HL-60 (cell line): ENCODE data around the gene EDA.

Experiments used
- DNase-seq, 2 experiments: peaks; one replicate each; pipeline ENCODE4 v3.0.0-alpha.2; 2010 to 2020; ENCODE audit warnings: low read depth in 1 of 2, low spot score in 1 of 2
- H3K27ac ChIP-seq: fragments of 250-450 bp; sonication (Bioruptor Pico); replicated peaks from 2 replicates; pipeline ENCODE4 v1.5.1; 2020; ENCODE audit warnings: mild to moderate bottlenecking, moderate library complexity
- H3K27me3 ChIP-seq: fragments of 250-450 bp; sonication (Bioruptor Pico); 2 replicates; pipeline ENCODE4 v1.5.1; 2021; ENCODE audit warnings: mild to moderate bottlenecking, moderate library complexity; ENCODE audit not compliant: insufficient read depth, poor library complexity, severe bottlenecking
- H3K4me3 ChIP-seq: replicated peaks from 2 replicates; pipeline ENCODE4 v1.5.1; 2011; ENCODE audit warnings: mild to moderate bottlenecking, control low read depth, low read length; ENCODE audit not compliant: insufficient read depth
- CTCF ChIP-seq: IDR thresholded peaks from one replicate; pipeline ENCODE4 v1.5.1; 2011; ENCODE audit warnings: low read length, control low read depth, inconsistent platforms; ENCODE audit not compliant: insufficient read depth
- GABPA ChIP-seq: IDR thresholded peaks from 2 replicates; pipeline ENCODE4 v1.6.1; 2012; ENCODE audit warnings: low read depth
- POLR2AphosphoS5 ChIP-seq: IDR thresholded peaks from 2 replicates; pipeline ENCODE4 v1.6.1; 2012; ENCODE audit warnings: low read depth
- REST ChIP-seq: IDR thresholded peaks from 2 replicates; pipeline ENCODE4 v1.6.1; 2012; ENCODE audit warnings: low read depth; ENCODE audit not compliant: insufficient replicate concordance
- SPI1 ChIP-seq: IDR thresholded peaks from 2 replicates; pipeline ENCODE4 v1.6.1; 2012; ENCODE audit warnings: low read depth, mild to moderate bottlenecking, borderline replicate concordance

The EDA gene

GRCh38 chrX:69607616-69608015, 8.3 kb upstream of the EDA start:
- TF ChIP-seq SPI1 (no peak), CTCF (no peak), POLR2AphosphoS5 (no peak), GABPA (no peak), REST (no peak)
- Histone ChIP-seq H3K27me3 (no peaks in the 10 kb centered on the region), H3K4me3 (no peak overlapping the region), H3K27ac (no peak overlapping the region)
- DNase-seq, result no peak

- no peak for DNase-seq
- Histone ChIP-seq H3K4me3 (no peak overlapping the region), H3K27ac (no peak overlapping the region), H3K27me3 (peaks cover 13% of the 10 kb centered on the region)
- TF ChIP-seq POLR2AphosphoS5, result no peak
- TF ChIP-seq CTCF, result no peak
- TF ChIP-seq SPI1, result no peak
- TF ChIP-seq GABPA, result no peak
Measured at GRCh38 chrX:69613946-69614345, 2.0 kb upstream of the EDA start.

- H3K27me3 ChIP-seq, result peaks cover 13% of the 10 kb centered on the region
Measured at GRCh38 chrX:69614886-69615285, 1.0 kb upstream of the EDA start.

More at GRCh38 chrX:69614886-69615285, 1.0 kb upstream of the EDA start:
- H3K27ac ChIP-seq, result no peak overlapping the region
- no peak overlapping the region for H3K4me3 ChIP-seq
- no peak for DNase-seq
- TF ChIP-seq SPI1, result no peak
- TF ChIP-seq REST, result no peak
- TF ChIP-seq POLR2AphosphoS5, result no peak
- TF ChIP-seq CTCF, result no peak
- no peak for TF ChIP-seq GABPA
